PFSK-1 (cell line): ENCODE measurements around the gene DIP2B.

Source experiments
- FOXP2 ChIP-seq: optimal IDR thresholded peaks from 2 replicates; pipeline ENCODE3; 2011; ENCODE audit warnings: borderline replicate concordance, control low read depth, inconsistent platforms; ENCODE audit not compliant: insufficient read depth; ENCODE audit errors: extremely low read length, extremely low read depth
- POLR2AphosphoS5 ChIP-seq: IDR thresholded peaks from 2 replicates; pipeline ENCODE4 v1.6.1; 2012; ENCODE audit warnings: low read depth, mild to moderate bottlenecking, control low read depth, low read length, moderate library complexity
- SIN3A ChIP-seq: IDR thresholded peaks from 2 replicates; pipeline ENCODE4 v1.6.1; 2012; ENCODE audit warnings: mild to moderate bottlenecking, low read length, moderate library complexity, borderline replicate concordance; ENCODE audit not compliant: insufficient read depth
- TAF1 ChIP-seq: IDR thresholded peaks from 2 replicates; pipeline ENCODE4 v1.6.1; 2012; ENCODE audit warnings: low read length, control low read depth, borderline replicate concordance; ENCODE audit not compliant: insufficient read depth
- TF ChIP-seq, protein P1 (sequence below), 2 experiments: IDR thresholded peaks; 2 replicates each; pipeline versions ENCODE4 v1.6.1 to v1.8.0; 2011 to 2012; ENCODE audit warnings: low read depth in 2 of 2, low read length in 2 of 2, control low read depth in 1 of 2, inconsistent platforms in 1 of 2, mild to moderate bottlenecking in 1 of 2, moderate library complexity in 1 of 2; ENCODE audit not compliant: insufficient read depth in 1 of 2

Gene DIP2B

DNA sequence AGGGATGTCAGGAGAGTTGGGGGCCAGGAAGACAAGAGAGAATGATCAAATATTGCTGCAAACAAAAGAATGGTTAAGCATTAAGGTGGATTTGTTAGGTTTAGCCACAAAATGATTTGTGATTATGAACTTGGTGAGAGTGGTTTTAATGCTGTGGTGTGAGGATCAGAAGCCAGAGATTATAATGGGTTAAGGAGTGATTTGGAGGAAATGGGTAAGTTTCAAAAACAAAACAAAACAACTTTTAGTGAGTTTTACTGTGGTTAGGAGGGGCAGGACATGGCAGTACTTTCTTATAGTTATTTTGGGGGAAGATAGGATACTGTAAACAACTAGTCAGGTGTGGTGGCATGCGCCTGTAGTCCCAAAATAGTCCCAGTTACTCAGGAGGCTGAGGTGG, 24.0 kb downstream of the DIP2B start:
- TF ChIP-seq FOXP2 (no peak), SIN3A (no peak), POLR2AphosphoS5 (no peak)
- TF ChIP-seq, protein P1, sequence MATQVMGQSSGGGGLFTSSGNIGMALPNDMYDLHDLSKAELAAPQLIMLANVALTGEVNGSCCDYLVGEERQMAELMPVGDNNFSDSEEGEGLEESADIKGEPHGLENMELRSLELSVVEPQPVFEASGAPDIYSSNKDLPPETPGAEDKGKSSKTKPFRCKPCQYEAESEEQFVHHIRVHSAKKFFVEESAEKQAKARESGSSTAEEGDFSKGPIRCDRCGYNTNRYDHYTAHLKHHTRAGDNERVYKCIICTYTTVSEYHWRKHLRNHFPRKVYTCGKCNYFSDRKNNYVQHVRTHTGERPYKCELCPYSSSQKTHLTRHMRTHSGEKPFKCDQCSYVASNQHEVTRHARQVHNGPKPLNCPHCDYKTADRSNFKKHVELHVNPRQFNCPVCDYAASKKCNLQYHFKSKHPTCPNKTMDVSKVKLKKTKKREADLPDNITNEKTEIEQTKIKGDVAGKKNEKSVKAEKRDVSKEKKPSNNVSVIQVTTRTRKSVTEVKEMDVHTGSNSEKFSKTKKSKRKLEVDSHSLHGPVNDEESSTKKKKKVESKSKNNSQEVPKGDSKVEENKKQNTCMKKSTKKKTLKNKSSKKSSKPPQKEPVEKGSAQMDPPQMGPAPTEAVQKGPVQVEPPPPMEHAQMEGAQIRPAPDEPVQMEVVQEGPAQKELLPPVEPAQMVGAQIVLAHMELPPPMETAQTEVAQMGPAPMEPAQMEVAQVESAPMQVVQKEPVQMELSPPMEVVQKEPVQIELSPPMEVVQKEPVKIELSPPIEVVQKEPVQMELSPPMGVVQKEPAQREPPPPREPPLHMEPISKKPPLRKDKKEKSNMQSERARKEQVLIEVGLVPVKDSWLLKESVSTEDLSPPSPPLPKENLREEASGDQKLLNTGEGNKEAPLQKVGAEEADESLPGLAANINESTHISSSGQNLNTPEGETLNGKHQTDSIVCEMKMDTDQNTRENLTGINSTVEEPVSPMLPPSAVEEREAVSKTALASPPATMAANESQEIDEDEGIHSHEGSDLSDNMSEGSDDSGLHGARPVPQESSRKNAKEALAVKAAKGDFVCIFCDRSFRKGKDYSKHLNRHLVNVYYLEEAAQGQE (IDR thresholded peaks at IDR 0.05; ENCODE audit: insufficient read depth in 1 of 2, low read depth in 2 of 2, low read length in 2 of 2), result no peak

DNA sequence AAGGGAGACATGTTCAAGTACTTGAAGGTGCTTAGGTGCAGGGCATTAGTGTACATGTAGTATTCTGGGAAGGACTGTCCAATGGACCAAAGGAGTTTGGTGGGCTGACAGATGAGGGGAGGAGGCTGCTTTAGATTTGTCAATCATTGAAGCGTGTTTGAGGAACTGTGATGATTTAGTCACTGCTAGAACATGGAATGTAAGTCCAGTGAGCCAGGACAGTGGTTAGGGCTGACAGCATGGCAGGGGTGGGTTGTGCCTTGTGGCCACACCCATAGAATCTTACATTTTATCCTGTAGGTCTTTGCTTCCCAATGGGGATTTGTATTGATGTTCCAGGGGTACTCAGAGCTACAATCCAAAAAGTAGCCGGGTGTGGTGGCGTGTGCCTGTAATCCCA, 24.6 kb downstream of the DIP2B start:
- TF ChIP-seq SIN3A (no peak), TAF1 (no peak), FOXP2 (no peak), POLR2AphosphoS5 (no peak)
- TF ChIP-seq, protein P1 (IDR thresholded peaks at IDR 0.05; ENCODE audit: insufficient read depth in 1 of 2, low read depth in 2 of 2, low read length in 2 of 2), result no peak

DNA sequence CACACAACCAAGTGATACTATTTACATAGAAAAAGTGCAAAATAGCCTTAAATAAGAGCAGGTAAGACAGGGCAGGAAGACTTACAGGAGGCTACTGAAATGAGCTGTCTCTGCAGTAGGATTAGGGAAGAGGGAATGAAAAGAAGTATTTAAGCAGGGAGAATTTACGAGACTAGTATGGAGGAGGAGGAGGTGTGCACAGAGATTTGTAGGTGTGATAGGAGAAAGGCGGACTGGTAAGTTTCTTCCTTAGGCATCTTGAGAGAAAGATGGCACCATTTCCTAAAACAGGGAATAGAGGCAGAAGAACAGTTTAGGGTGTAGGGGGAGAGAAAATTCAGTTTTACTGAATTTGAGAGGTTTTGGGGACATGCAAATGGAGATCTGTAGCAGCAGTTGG, 25.7 kb downstream of the DIP2B start:
- no peak for TF ChIP-seq SIN3A
- no peak for TF ChIP-seq FOXP2
- TF ChIP-seq POLR2AphosphoS5, result no peak
- TF ChIP-seq, protein P1 (IDR thresholded peaks at IDR 0.05; ENCODE audit: insufficient read depth in 1 of 2, low read depth in 2 of 2, low read length in 2 of 2), result no peak
- no peak for TF ChIP-seq TAF1

DNA sequence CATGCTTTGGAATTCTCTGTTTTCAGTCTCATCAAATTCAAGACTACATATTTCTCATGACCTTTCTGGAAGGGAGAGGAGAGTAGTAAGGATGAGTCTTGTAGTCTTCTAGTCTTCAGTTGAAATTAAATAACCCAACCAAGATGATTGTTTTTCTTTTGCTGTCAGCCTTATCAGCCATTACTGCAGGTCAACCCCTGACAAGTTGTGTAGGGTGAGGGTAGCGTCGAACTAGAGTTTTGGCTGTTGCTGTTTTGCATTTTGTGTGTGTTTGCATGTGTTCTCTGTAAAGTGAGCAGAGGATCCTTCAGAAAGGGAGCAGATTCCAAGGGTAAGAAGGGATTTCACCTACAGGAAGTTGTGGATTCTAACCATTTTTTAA, 28.4 kb downstream of the DIP2B start:
- TF ChIP-seq POLR2AphosphoS5 (no peak), SIN3A (no peak), FOXP2 (no peak), TAF1 (no peak)
- TF ChIP-seq, protein P1 (IDR thresholded peaks at IDR 0.05; ENCODE audit: insufficient read depth in 1 of 2, low read depth in 2 of 2, low read length in 2 of 2), result no peak

DNA sequence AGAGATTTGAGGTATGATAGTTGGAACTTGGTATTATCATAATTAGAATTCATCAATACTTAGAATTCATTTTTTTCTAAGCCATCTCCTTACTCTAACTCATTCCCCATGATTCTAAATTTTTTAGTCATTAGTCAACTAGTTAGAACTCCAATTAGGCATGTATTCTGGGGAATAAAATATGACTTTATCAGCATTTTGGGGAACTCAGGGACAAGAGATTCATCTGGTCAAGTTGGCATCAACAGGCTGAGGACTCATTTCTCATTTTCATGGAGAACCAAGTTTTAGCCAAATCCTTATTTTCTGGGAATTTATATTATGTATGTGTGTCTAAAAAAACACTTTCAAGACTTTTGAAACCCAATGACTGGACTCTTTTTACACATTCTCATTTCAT, 29.2 kb downstream of the DIP2B start:
- TF ChIP-seq, protein P1 (IDR thresholded peaks at IDR 0.05; ENCODE audit: insufficient read depth in 1 of 2, low read depth in 2 of 2, low read length in 2 of 2), result no peak
- TF ChIP-seq SIN3A (no peak), FOXP2 (no peak), TAF1 (no peak), POLR2AphosphoS5 (no peak)
